Thyroid gland (tissue), 4 donors: ENCODE data around the gene ST6GALNAC3.

ENCODE experiments used
- POLR2A ChIP-seq, 2 donors: fragments of 450-650 bp; IDR thresholded peaks; one replicate each; pipeline ENCODE4 v1.6.1; 2017; ENCODE audit warnings: antibody characterized with exemption in 2 of 2, mild to moderate bottlenecking in 2 of 2, moderate library complexity in 1 of 2
- TF ChIP-seq, protein P1 (sequence below), 6 experiments: fragments of 200-600 bp in 3 of 6; fragments of 450-650 bp in 3 of 6; sonication (generic) in 3 of 6; IDR thresholded peaks; one replicate each; pipeline ENCODE4 v1.5.1; 2016 to 2019; ENCODE audit warnings: antibody characterized with exemption in 6 of 6, mild to moderate bottlenecking in 2 of 6, inconsistent platforms in 1 of 6, moderate library complexity in 1 of 6

DNA sequence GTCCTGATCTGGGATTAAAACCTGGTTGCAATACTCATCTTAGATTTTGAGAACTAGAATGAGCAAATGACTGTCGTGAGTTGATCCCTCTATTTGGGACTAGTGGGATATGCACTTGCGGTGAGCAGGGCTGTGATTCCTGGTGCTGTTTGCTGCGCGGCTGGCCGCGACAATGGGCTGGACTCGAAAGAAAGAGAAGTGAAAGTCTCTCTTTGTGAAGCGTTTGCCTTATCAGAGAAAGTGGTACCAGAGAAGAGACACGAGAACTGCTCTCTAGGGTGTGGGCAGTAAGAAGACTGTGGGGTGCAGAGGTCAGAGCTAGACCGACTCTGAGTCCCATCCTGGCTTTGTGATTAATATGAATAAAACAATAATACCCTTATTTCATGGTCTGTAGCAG is 8.6 kb downstream of the ST6GALNAC3 start:
- no peak for TF ChIP-seq POLR2A (IDR thresholded peaks at IDR 0.05)
- TF ChIP-seq, protein P1, sequence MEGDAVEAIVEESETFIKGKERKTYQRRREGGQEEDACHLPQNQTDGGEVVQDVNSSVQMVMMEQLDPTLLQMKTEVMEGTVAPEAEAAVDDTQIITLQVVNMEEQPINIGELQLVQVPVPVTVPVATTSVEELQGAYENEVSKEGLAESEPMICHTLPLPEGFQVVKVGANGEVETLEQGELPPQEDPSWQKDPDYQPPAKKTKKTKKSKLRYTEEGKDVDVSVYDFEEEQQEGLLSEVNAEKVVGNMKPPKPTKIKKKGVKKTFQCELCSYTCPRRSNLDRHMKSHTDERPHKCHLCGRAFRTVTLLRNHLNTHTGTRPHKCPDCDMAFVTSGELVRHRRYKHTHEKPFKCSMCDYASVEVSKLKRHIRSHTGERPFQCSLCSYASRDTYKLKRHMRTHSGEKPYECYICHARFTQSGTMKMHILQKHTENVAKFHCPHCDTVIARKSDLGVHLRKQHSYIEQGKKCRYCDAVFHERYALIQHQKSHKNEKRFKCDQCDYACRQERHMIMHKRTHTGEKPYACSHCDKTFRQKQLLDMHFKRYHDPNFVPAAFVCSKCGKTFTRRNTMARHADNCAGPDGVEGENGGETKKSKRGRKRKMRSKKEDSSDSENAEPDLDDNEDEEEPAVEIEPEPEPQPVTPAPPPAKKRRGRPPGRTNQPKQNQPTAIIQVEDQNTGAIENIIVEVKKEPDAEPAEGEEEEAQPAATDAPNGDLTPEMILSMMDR (IDR thresholded peaks at IDR 0.05), result no peak
